Liver (tissue), 9 donors: ENCODE data around the gene TRIM40. TPM values are rescaled to one million over a fixed set of nuclear protein-coding genes. Genes with fewer than 3 reads are reported as not detected.

Experiments used
- DNase-seq: peaks from one replicate; pipeline ENCODE4 v3.0.0-alpha.2; 2017; ENCODE audit warnings: low spot score
- H3K27ac ChIP-seq, 2 donors: one replicate each; pipeline ENCODE4 v1.7.0; 2013; ENCODE audit warnings: inconsistent platforms in 2 of 2, low read length in 2 of 2, control low read depth in 1 of 2, low read depth in 1 of 2, mild to moderate bottlenecking in 1 of 2
- H3K27me3 ChIP-seq, 4 donors: one replicate each; pipeline versions ENCODE4 v1.6.1 to v1.7.0; 2013; ENCODE audit warnings: low read length in 3 of 4, inconsistent platforms in 1 of 4, mild to moderate bottlenecking in 1 of 4, moderate library complexity in 1 of 4; ENCODE audit not compliant: control insufficient read depth in 4 of 4, insufficient read depth in 4 of 4
- H3K36me3 ChIP-seq, 4 donors: one replicate each; pipeline versions ENCODE4 v1.6.1 to v1.7.0; 2013; ENCODE audit warnings: low read length in 3 of 4, mild to moderate bottlenecking in 3 of 4, low read depth in 1 of 4, moderate library complexity in 1 of 4; ENCODE audit not compliant: control insufficient read depth in 4 of 4, insufficient read depth in 3 of 4
- H3K4me1 ChIP-seq, 4 donors: one replicate each; pipeline versions ENCODE4 v1.6.1 to v1.7.0; 2013; ENCODE audit warnings: low read length in 3 of 4, mild to moderate bottlenecking in 3 of 4, moderate library complexity in 1 of 4; ENCODE audit not compliant: control insufficient read depth in 4 of 4, insufficient read depth in 4 of 4
- H3K4me3 ChIP-seq, 3 donors: one replicate each; pipeline versions ENCODE4 v1.6.1 to v1.7.0; 2013; ENCODE audit warnings: low read length in 3 of 3, control low read depth in 1 of 3, low read depth in 1 of 3, mild to moderate bottlenecking in 1 of 3
- H3K9ac ChIP-seq, 2 donors: one replicate each; pipeline ENCODE4 v1.7.0; 2013; ENCODE audit warnings: low read length in 2 of 2, mild to moderate bottlenecking in 2 of 2, moderate library complexity in 2 of 2, control low read depth in 1 of 2, low read depth in 1 of 2
- H3K9me3 ChIP-seq, 4 donors: one replicate each; pipeline versions ENCODE4 v1.6.1 to v1.7.0; 2013; ENCODE audit warnings: low read length in 3 of 4; ENCODE audit not compliant: control insufficient read depth in 4 of 4
- FOXA2 ChIP-seq: IDR thresholded peaks from 2 replicates; pipeline ENCODE4 v1.6.1; 2016; ENCODE audit warnings: antibody characterized with exemption
- GABPA ChIP-seq, 2 donors: IDR thresholded peaks in 1 of 2; conservative IDR thresholded peaks in 1 of 2; 2 replicates each; pipeline ENCODE4 v1.6.1; 2016; ENCODE audit warnings: antibody characterized with exemption in 2 of 2, mild to moderate bottlenecking in 1 of 2, moderate library complexity in 1 of 2
- HNF4A ChIP-seq, 2 donors: conservative IDR thresholded peaks; 2 replicates each; pipeline ENCODE4 v1.6.1; 2016; ENCODE audit warnings: antibody characterized with exemption in 2 of 2, mild to moderate bottlenecking in 2 of 2
- HNF4G ChIP-seq: IDR thresholded peaks from 2 replicates; pipeline ENCODE4 v1.6.1; 2016; ENCODE audit warnings: antibody characterized with exemption
- NR2F2 ChIP-seq: IDR thresholded peaks from 2 replicates; pipeline ENCODE4 v1.6.1; 2016; ENCODE audit warnings: antibody characterized with exemption
- RXRA ChIP-seq, 2 donors: IDR thresholded peaks; 2 replicates each; pipeline ENCODE4 v1.6.1; 2017 to 2018; ENCODE audit warnings: antibody characterized with exemption in 2 of 2, mild to moderate bottlenecking in 1 of 2
- SP1 ChIP-seq: IDR thresholded peaks from 2 replicates; pipeline ENCODE4 v1.6.1; 2018; ENCODE audit warnings: antibody characterized with exemption, mild to moderate bottlenecking
- WGBS: extraction: QIAGEN DNeasy Blood & Tissue Kit; methylation state at CpG from one replicate; pipeline ENCODE4 v1.1.7; 2013; 5-methylcytosine and 5-hydroxymethylcytosine counted together
- polyA plus RNA-seq, 2 donors: library from polyadenylated mRNA; stranded (reverse) in 1 of 2; unstranded in 1 of 2; fragments of 200-250 nt in 1 of 2; fragments of >200 nt in 1 of 2; fragmentation: Nextera tagmentation in 1 of 2; extraction: Ambion mirVana in 1 of 2; gene quantifications; one replicate each; pipeline versions ENCODE4 v1.2.1 to v1.2.3, GENCODE V29; 2013 to 2015
- total RNA-seq, 2 donors: library from RNA; depleted of rRNA; stranded (reverse); fragments of >200 nt; gene quantifications; one replicate each; pipeline ENCODE4 v1.2.3, GENCODE V29; 2014
- TF ChIP-seq, protein P1 (sequence below): fragments of 150-350 bp; IDR thresholded peaks from 2 replicates; pipeline ENCODE4 v1.5.1; 2017; ENCODE audit warnings: improper control_type of control experiment, low read depth, low read length; ENCODE audit not compliant: missing input control
- TF ChIP-seq, protein P2 (sequence below): IDR thresholded peaks from 2 replicates; pipeline ENCODE4 v1.6.1; 2016; ENCODE audit warnings: antibody characterized with exemption
- TF ChIP-seq, protein P3 (sequence below): IDR thresholded peaks from 2 replicates; pipeline ENCODE4 v1.6.1; 2016; ENCODE audit warnings: antibody characterized with exemption, mild to moderate bottlenecking
- TF ChIP-seq, protein P4 (sequence below): IDR thresholded peaks from 2 replicates; pipeline ENCODE4 v1.6.1; 2016; ENCODE audit warnings: antibody characterized with exemption
- donor health status: healthy.
- donor health status: healthy.
- donor health status: healthy.
- donor health status: healthy.
- donor health status: healthy.

The TRIM40 gene
- total and polyA plus RNA-seq, 4 donors = 0.51 TPM; not detected in 3

DNA sequence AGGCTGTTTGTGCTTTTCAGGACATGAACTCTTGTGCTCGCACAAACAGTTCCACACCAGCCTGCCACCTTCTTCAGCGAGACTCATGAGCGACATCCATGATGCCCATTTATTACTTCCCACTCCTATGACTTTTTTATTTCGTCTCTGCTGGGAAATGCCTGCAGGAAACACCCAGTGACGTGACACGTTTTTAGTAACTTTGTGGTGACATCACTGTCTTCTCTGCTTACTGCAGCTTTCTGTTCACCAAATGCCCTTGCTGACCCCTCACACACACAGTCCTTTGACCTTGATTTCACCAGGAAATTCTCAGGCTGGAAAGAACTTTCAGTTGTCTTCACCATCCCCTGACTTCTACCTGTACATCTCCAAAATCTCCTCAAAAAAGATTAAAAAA lies 8.9 kb downstream of the TRIM40 start:
- Histone ChIP-seq H3K4me1 (no peaks in the 10 kb centered on the region), H3K9me3 (no peaks in the 10 kb centered on the region), H3K27me3 (peaks cover 0 to 8% (median 0%) of the 10 kb centered on the region in 4 donors), H3K27ac (no peak overlapping the region), H3K4me3 (no peak overlapping the region), H3K9ac (no peak overlapping the region), H3K36me3 (no peaks in the 10 kb centered on the region)
- DNase-seq = no peak
- 62% methylated on average over 6 of the region's 6 CpGs for WGBS
- no peak for TF ChIP-seq GABPA (IDR thresholded peaks at IDR 0.05 in 1 of 2, conservative IDR thresholded peaks at IDR 0.05 in 1 of 2)
- no peak for TF ChIP-seq FOXA2
- TF ChIP-seq, protein P1, sequence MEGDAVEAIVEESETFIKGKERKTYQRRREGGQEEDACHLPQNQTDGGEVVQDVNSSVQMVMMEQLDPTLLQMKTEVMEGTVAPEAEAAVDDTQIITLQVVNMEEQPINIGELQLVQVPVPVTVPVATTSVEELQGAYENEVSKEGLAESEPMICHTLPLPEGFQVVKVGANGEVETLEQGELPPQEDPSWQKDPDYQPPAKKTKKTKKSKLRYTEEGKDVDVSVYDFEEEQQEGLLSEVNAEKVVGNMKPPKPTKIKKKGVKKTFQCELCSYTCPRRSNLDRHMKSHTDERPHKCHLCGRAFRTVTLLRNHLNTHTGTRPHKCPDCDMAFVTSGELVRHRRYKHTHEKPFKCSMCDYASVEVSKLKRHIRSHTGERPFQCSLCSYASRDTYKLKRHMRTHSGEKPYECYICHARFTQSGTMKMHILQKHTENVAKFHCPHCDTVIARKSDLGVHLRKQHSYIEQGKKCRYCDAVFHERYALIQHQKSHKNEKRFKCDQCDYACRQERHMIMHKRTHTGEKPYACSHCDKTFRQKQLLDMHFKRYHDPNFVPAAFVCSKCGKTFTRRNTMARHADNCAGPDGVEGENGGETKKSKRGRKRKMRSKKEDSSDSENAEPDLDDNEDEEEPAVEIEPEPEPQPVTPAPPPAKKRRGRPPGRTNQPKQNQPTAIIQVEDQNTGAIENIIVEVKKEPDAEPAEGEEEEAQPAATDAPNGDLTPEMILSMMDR = no peak
- TF ChIP-seq, protein P2, sequence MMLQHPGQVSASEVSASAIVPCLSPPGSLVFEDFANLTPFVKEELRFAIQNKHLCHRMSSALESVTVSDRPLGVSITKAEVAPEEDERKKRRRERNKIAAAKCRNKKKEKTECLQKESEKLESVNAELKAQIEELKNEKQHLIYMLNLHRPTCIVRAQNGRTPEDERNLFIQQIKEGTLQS = no peak

DNA sequence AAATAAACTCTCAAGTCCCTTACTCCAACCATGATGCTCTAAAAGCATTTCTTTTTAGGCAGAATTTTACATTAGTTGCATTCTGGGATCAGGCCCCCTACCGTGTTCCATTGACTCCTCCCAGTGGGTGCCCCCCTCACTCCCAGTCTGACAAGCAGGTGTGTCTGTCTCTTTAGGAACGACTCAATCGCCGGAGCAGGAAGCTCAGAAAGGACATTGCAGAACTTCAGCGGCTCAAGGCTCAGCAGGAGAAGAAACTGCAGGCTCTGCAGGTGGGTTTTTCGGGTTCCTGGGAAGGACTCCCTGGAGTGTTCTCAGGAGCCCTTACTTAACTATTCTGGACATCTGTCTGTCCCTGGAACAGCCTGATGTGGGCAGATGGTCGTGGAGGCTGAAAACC lies 9.9 kb downstream of the TRIM40 start:
- H3K27me3 ChIP-seq = peaks cover 0 to 8% (median 0%) of the 10 kb centered on the region in 4 donors
- no peaks in the 10 kb centered on the region for H3K4me1 ChIP-seq
- no peaks in the 10 kb centered on the region for H3K9me3 ChIP-seq
- TF ChIP-seq HNF4A (conservative IDR thresholded peaks at IDR 0.05) (no peak), FOXA2 (no peak), RXRA (IDR thresholded peaks at IDR 0.05) (no peak), HNF4G (no peak), SP1 (no peak), NR2F2 (no peak)
- TF ChIP-seq, protein P3, sequence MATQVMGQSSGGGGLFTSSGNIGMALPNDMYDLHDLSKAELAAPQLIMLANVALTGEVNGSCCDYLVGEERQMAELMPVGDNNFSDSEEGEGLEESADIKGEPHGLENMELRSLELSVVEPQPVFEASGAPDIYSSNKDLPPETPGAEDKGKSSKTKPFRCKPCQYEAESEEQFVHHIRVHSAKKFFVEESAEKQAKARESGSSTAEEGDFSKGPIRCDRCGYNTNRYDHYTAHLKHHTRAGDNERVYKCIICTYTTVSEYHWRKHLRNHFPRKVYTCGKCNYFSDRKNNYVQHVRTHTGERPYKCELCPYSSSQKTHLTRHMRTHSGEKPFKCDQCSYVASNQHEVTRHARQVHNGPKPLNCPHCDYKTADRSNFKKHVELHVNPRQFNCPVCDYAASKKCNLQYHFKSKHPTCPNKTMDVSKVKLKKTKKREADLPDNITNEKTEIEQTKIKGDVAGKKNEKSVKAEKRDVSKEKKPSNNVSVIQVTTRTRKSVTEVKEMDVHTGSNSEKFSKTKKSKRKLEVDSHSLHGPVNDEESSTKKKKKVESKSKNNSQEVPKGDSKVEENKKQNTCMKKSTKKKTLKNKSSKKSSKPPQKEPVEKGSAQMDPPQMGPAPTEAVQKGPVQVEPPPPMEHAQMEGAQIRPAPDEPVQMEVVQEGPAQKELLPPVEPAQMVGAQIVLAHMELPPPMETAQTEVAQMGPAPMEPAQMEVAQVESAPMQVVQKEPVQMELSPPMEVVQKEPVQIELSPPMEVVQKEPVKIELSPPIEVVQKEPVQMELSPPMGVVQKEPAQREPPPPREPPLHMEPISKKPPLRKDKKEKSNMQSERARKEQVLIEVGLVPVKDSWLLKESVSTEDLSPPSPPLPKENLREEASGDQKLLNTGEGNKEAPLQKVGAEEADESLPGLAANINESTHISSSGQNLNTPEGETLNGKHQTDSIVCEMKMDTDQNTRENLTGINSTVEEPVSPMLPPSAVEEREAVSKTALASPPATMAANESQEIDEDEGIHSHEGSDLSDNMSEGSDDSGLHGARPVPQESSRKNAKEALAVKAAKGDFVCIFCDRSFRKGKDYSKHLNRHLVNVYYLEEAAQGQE = no peak
- TF ChIP-seq, protein P1 = no peak
- TF ChIP-seq, protein P4, sequence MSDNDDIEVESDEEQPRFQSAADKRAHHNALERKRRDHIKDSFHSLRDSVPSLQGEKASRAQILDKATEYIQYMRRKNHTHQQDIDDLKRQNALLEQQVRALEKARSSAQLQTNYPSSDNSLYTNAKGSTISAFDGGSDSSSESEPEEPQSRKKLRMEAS = no peak
- no peak for DNase-seq
- H3K36me3 ChIP-seq = no peaks in the 10 kb centered on the region
- H3K9ac ChIP-seq = no peak overlapping the region
- WGBS = 67% methylated on average over 7 of the region's 7 CpGs
- H3K4me3 ChIP-seq = no peak overlapping the region
- H3K27ac ChIP-seq = no peak overlapping the region
